Hippocampal formation (tissue), 2 donors: ENCODE measurements around the gene TLE4.
A peak's percentile ranks its signal among the peaks of the same experiment; 100 is the strongest.

ENCODE experiments used
- DNase-seq, 2 donors: peaks; one replicate each; lab custom pipeline; 2025; lab: John Stamatoyannopoulos, UW

The TLE4 gene

DNA sequence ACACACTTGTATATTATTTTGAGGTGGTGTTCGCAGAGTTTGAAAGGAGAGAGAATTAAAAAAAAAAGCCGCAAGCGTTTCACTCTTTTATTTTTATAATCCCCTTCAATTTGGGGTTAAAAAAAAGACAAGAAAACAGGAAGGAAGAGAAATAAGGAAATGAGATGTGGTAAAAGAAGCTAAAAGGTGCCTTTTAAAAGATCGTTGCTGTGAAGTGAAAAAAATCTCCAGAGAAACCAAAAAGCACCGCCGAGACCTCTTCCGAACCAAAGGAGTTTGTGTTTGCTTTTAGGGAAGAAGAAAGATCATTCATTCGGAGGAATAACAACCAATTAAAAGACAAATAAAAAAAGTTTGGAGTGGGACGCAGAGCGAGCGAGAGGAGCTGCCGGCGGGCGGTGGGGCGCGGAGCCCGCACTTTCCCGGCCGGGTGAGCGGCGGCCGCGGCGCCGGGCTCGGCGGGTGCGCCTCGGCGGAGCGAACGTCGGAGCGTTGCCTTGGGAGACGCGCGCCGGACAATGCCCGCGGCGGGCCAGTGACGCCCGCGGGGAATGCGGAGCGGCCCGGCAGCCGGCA lies 355 bp downstream of the TLE4 start:
- DNase-seq, result no peak

- DNase-seq, result peak in 1 of 2 donors; percentile 62
Measured at GRCh38 chr9:79572608-79573411, 1.0 kb downstream of the TLE4 start.

DNA sequence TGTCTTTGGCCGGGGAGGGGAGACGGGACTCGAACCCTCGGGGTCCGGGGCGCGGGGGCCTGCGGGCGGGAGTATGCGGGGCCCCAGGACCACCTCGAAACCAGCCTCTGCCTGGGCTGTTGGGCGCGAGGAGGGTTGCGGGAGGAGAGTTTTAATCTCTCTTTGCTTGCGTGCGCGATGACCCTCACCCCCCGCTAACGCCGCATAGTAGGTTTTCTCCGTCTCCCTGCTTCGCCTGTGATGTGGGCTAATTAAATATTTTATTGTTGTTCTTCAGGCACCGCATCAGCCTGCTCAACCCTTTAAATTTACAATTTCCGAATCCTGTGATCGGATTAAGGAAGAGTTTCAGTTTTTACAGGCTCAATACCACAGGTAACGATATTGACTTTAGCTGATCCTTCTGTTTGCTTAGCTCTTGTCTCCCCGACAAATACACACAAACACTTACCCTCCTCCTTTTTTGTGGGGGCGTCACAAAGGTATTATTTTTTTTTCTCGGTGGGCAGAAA lies 1.7 kb downstream of the TLE4 start:
- DNase-seq, result no peak

GRCh38 chr9:79574136-79574535 lies 2.4 kb downstream of the TLE4 start:
- DNase-seq, result no peak

GRCh38 chr9:79574781-79575180 lies 3.0 kb downstream of the TLE4 start:
- no peak for DNase-seq

DNA sequence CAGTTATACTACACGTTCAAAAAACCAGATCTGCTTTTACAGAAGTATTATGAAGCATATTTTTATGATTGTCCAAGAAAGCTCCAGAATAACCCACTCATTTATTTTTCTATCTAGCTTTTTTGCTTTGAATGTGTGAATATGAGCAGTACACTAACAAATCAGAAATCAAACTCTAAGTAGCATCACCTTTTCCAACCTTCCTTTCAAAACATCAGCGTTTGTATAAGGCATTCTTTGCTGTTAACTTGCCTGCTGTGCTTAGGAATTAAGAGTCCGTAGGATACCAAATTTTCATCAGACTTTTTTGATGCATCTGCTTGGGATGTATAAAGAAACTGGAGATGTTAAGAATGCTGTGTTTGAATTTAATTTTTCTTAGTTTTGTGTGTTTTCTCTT lies 3.8 kb downstream of the TLE4 start:
- no peak for DNase-seq

DNA sequence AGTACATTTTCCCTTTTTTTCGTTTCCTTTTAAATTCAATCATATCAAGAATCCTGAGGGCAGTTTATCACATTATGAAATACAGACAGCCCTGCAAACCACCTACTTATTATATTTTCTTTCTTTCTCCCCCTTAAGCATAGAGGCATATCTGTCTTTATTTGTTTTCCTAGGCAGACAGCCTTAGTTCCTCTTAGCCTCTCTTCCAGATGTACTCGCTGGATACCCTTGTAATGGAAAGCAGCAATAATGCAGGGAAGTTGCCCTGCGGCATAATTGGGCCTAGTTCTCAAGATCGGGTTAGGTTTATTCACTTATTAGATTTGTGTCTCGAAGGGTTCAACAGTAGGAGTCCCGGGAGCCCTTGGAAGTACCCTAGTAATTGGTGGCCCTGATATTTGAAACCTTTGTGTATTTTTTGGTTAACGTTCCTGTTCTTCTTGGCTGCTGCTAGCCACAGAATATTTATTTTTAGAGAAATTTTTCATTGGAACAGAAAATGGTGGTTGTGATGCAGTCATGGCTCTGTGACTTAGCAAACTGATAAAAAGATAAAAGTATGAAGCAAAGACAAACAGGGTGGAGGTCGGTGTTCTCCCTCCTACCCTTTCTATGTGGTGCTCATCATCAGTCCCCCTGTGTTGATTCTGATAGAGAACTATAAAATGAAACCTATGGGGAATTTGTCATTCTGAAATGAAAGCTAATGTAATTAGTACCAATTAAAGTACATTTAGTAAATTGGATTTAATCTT lies 6.4 kb downstream of the TLE4 start:
- DNase-seq, result no peak

DNA sequence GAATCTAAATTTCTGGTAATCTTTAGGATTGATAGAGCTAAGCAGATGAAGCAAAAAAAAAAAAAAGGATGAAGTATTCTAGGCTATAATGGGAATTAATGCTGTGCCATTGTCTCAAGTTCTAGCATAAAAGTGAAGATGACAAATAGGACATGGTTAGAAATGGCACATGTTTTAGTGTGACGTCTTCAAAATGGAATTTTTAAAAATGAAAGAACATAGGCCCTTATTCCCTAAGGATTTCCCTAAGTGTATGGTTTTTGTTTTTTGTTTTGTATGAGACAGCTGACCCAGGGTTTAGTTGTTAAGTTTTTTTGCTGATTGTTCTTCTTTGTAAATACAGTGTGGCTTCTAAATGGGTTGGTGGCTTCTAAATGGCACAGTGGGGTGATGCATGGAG lies 7.1 kb downstream of the TLE4 start:
- no peak for DNase-seq

- no peak for DNase-seq
Measured at GRCh38 chr9:79579624-79580023, 7.9 kb downstream of the TLE4 start.

DNA sequence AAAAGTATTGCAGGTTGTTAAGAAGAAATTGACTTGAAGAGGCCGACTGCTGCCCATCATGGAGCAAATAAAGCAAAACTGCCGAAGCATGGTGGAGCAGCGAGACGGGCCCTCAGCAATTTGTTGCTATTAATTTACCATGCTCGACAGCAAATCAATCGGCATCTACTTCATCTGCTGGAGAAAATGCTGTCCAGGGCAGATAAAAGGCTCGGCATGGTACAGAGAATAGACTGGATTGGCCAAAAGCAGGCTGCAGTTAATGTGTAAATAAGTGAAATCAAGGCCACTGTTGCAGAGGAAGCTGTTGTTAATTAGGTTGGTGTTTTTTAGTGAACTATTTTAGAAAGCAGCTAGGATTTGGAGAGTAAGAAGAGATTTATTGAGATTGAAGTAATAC lies 8.3 kb downstream of the TLE4 start:
- no peak for DNase-seq

DNA sequence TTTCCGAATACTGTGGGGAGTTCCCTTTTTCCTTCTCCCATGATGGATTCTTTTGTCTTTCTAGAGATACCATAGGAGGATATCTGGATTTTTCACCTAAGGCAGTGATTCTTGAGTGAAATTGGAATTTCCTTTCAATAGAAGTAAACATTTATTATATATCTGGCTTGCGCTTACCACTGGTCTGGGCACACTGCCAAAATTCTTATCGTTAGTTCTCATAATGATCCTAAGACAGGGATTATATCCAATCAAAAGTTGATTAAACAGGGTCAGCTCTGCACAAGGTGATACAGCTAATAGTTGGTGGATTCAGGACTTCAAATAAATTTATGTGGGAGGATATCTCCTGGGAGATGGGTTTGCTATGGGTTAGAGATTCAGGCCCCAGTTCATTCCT lies 9.6 kb downstream of the TLE4 start:
- DNase-seq, result no peak

DNA sequence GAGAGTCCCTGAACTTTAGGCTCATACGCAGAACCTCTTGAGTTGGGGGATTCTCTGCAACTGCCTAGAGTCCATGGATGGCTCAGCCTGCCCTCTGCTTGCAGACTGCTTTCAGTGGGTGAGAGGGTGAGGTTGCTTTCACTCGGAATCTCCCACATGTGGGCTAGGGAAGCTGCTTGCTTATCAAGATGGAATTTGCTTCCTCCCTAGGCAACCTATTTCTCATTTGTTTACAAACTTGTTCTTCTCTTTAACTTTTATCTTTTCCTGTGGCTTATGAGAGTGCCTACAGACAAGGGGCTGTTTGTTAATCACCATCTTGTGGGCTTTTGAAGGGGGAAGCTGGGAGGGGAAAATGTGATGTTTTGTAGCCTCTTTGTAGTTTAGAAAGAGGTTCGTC lies 10.0 kb downstream of the TLE4 start:
- DNase-seq, result no peak

DNA sequence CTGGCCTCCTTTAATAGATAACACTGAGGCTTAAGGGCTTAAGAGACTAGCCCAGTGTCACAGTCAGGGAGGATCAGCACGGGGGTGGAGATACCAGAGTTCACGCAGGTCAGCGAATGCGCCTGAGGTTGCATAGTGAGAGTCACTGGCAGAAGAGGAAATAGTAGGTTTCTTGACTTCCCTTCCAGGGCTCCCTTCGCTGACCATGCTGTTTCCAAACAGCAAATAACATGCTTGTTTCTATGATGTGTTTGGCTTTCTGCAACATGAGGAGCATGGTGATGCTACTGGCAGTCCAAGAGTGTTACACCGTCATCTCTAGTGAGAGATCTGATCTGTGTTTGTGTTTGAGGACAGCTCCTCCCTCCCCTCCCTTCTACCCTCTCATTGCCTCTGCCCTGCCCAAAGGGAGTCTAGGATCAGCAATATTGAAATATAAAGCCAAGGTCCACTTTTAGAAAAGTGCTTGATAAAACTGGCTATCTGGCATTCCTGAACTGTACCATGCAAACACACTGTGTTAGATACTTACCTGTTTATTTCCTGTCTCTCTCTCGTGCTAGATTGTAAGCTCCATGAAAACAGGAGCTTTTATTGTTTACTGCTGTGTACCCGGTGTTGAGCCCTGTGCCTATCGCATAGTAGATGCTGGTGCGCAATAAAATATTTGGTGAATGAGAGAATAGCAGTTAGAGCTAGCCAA lies 12.3 kb downstream of the TLE4 start:
- DNase-seq, result peak in 1 of 2 donors; percentile 28

DNA sequence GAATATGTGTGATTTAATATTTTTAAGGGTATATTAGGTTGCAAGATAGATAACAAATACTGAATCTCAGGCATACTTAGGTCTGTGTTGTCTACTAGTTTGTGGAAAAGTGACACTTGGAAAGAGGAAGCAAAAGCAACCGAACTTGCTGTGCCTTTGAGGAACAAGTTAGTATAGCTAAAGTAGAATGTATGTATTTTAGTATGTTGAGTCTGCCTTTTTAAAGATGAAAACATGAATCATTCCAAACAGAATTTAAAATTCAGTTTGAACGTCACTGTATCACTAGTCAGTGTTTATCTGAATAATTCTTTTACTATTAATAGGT lies 12.9 kb downstream of the TLE4 start:
- no peak for DNase-seq

- no peak for DNase-seq
Measured at GRCh38 chr9:79588488-79589223, 16.9 kb downstream of the TLE4 start.

DNA sequence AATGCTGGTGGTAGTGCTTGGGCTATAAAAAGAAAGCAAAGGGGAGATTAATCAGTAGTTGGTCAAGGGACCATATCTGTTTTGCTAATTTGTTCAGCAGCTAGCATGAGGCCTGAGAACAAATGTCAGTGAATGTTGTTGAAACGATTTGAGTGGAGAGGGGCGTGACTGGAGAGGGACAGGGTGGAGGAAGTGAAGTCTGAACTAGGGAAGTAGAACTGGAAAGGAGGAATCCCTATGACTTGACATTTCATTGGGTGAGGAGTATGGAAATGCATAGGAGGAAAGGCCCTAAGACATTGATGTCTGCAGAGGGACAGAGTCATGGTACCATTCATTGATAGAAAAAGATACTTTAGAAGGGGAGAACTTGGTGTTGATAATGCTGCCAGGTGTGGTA lies 19.7 kb downstream of the TLE4 start:
- DNase-seq, result no peak

GRCh38 chr9:79592726-79593493 lies 21.1 kb downstream of the TLE4 start:
- no peak for DNase-seq

DNA sequence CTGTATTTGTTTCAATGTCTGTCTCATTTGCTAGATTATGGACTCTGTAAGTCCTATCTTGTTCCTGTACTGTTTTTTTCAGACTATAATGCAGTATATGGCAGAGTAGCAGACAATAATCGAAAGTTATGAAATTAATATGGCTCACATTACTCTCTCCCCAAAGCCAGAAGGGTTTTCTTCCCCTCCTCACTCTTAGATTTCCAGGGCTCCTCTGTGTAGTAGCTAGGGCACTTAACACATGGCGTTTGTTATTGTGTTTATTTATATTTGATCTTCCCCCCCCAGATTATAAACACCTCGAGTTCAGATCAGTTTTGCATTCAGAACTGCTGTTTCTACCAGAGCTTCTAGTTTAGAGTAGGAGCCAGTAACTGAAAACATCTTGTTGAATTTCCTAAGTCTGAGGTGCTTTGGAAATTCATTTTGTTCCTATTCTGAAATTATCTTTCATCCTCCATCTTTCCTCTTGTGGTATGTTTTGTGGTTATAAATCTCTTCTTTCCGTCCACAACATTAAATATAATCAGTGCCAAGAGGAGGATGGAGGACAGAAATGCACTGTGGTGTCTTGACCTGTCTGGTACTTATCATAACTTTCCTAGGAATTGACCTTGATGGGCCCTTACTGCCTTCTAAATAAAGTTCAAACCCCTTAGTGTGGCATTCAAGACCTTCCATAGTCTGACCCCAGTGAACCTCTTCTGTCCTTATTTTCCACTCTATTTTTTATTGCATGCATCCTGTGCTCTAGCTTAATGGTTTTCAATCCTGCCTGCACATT lies 27.0 kb downstream of the TLE4 start:
- DNase-seq, result no peak

- peak; percentile 35 to 41 for DNase-seq
Measured at GRCh38 chr9:79600466-79600865, 28.7 kb downstream of the TLE4 start.
